ENCODE data around the gene TANGO2.

TANGO2 gene

GRCh38 chr22:20046730-20047129 lies 25.8 kb downstream of the TANGO2 start:
- DNase-seq (ENCODE audit: low read depth): no peak

- no peak for DNase-seq (ENCODE audit: low read depth)
Measured at GRCh38 chr22:20051927-20052308, 31.0 kb downstream of the TANGO2 start.

GRCh38 chr22:20052309-20053259 lies 31.7 kb downstream of the TANGO2 start:
- DNase-seq (ENCODE audit: low read depth): no peak

GRCh38 chr22:20053407-20054033 lies 32.6 kb downstream of the TANGO2 start:
- no peak for DNase-seq (ENCODE audit: low read depth)

- DNase-seq (ENCODE audit: low read depth): no peak
Measured at GRCh38 chr22:20054034-20054427, 33.1 kb downstream of the TANGO2 start.

- DNase-seq (ENCODE audit: low read depth): no peak
Measured at GRCh38 chr22:20054485-20054884, 33.6 kb downstream of the TANGO2 start.

- DNase-seq (ENCODE audit: low read depth): no peak
Measured at GRCh38 chr22:20055144-20055543, 34.2 kb downstream of the TANGO2 start.

GRCh38 chr22:20055654-20056053 lies 34.7 kb downstream of the TANGO2 start:
- no peak for DNase-seq (ENCODE audit: low read depth)

GRCh38 chr22:20056161-20056560 lies 35.3 kb downstream of the TANGO2 start:
- no peak for DNase-seq (ENCODE audit: low read depth)

- DNase-seq (ENCODE audit: low read depth): no peak
Measured at GRCh38 chr22:20056696-20057386, 35.9 kb downstream of the TANGO2 start.

GRCh38 chr22:20057596-20058268 lies 36.8 kb downstream of the TANGO2 start:
- DNase-seq (ENCODE audit: low read depth): no peak

GRCh38 chr22:20058989-20059770 lies 38.3 kb downstream of the TANGO2 start:
- no peak for DNase-seq (ENCODE audit: low read depth)

GRCh38 chr22:20060700-20061480 lies 40.0 kb downstream of the TANGO2 start:
- DNase-seq (ENCODE audit: low read depth): no peak

GRCh38 chr22:20061481-20061861 lies 40.6 kb downstream of the TANGO2 start:
- DNase-seq (ENCODE audit: low read depth): no peak

GRCh38 chr22:20062043-20062765 lies 41.3 kb downstream of the TANGO2 start:
- DNase-seq (ENCODE audit: low read depth): no peak

- DNase-seq (ENCODE audit: low read depth): no peak
Measured at GRCh38 chr22:20062766-20063083, 41.8 kb downstream of the TANGO2 start.

- no peak for DNase-seq (ENCODE audit: low read depth)
Measured at GRCh38 chr22:20063271-20064139, 42.6 kb downstream of the TANGO2 start.

GRCh38 chr22:20064140-20064480 lies 43.2 kb downstream of the TANGO2 start:
- no peak for DNase-seq (ENCODE audit: low read depth)

GRCh38 chr22:20064545-20065262 lies 43.8 kb downstream of the TANGO2 start:
- no peak for DNase-seq (ENCODE audit: low read depth)

All from stimulated activated CD8-positive, alpha-beta memory T cell treated with anti-CD3 and anti-CD28 coated beads, Interleukin-15, amount 100 ng/mL, for 1 hour (primary cell).